ENCODE results near the gene NRAP. TPM values are rescaled to one million over a fixed set of nuclear protein-coding genes. Genes with fewer than 3 reads are reported as not detected.

NRAP gene
- under 1 TPM; 0.02 to 0.04 TPM for polyA plus RNA-seq

DNA sequence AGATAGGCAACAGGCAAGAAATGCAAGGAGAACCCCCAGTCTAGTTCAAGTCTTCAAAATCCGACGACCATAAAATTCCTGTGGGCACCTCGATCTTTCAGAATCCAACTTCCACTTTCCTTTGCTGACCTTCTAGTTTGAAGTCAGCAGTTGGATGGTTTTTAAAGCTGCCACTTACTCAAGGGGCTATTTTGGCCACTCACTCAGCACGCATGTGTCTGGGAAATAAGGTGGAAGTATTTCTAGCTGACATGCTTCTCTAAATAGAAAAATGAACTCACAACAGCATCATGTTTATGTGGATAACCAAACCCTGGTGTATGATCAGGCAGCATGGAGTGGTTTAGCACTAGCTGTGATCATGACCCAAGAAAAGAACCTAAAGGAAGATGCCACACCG lies at the start of gene NRAP:
TSS of gene NRAP (minus strand) at position 134 of the 400 bp plus-strand sequence. CDS start 159 bp downstream, outside the sequence.
- no peaks in the 10 kb centered on the region for H3K9me3 ChIP-seq (ENCODE audit: control insufficient read depth in 2 of 2, insufficient read depth in 1 of 2, low read depth in 1 of 2, low read length in 1 of 2)
- no peak within 1 kb of the TSS for H3K4me3 ChIP-seq (ENCODE audit: low read depth in 1 of 2, low read length in 2 of 2)
- H3K27ac ChIP-seq (ENCODE audit: low read depth in 2 of 2, low read length in 1 of 2) = no peak within 1 kb of the TSS
- H3K36me3 ChIP-seq (ENCODE audit: control insufficient read depth in 2 of 2, insufficient read depth in 2 of 2, low read length in 1 of 2) = no peaks in the 10 kb centered on the region
- WGBS, 2 donors = 89% methylated on average over 5 of the region's 5 CpGs
- H3K4me1 ChIP-seq (ENCODE audit: control insufficient read depth in 2 of 2, insufficient read depth in 2 of 2, low read length in 1 of 2) = peaks cover 0 to 3% of the 10 kb centered on the region in 2 donors
- no peaks in the 10 kb centered on the region for H3K27me3 ChIP-seq (ENCODE audit: control insufficient read depth in 1 of 2, insufficient read depth in 2 of 2, low read length in 2 of 2)

DNA sequence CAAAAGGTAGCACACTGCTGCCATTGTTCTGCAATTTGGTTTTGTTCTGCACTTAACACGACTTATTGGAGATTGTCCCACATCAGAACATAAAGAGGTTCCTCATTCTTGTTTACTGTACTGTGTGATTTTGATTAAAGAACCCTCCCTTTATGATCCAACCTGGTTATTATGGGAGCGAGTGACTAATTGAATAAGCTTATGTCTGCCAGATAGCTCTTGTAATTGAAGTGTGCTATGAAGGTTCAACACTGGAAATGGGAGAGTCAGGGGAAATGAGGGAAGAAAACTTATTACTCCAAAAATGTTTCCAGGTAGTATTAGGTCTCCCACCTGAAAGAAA lies 49.8 kb upstream of the NRAP start:
- Histone ChIP-seq H3K4me1 (ENCODE audit: control insufficient read depth in 2 of 2, insufficient read depth in 2 of 2, low read length in 1 of 2) (no peaks in the 10 kb centered on the region), H3K9me3 (ENCODE audit: control insufficient read depth in 2 of 2, insufficient read depth in 1 of 2, low read depth in 1 of 2, low read length in 1 of 2) (no peaks in the 10 kb centered on the region), H3K36me3 (ENCODE audit: control insufficient read depth in 2 of 2, insufficient read depth in 2 of 2, low read length in 1 of 2) (no peaks in the 10 kb centered on the region), H3K4me3 (ENCODE audit: low read depth in 1 of 2, low read length in 2 of 2) (no peak overlapping the region), H3K27ac (ENCODE audit: low read depth in 2 of 2, low read length in 1 of 2) (no peak overlapping the region), H3K27me3 (ENCODE audit: control insufficient read depth in 1 of 2, insufficient read depth in 2 of 2, low read length in 2 of 2) (no peaks in the 10 kb centered on the region)
- WGBS, 2 donors = 52 to 53% methylated on average over 2 of the region's 2 CpGs

GRCh38 chr10:113712755-113713639 lies 49.2 kb upstream of the NRAP start:
- Histone ChIP-seq H3K9me3 (ENCODE audit: control insufficient read depth in 2 of 2, insufficient read depth in 1 of 2, low read depth in 1 of 2, low read length in 1 of 2) (no peaks in the 10 kb centered on the region), H3K36me3 (ENCODE audit: control insufficient read depth in 2 of 2, insufficient read depth in 2 of 2, low read length in 1 of 2) (no peaks in the 10 kb centered on the region), H3K4me1 (ENCODE audit: control insufficient read depth in 2 of 2, insufficient read depth in 2 of 2, low read length in 1 of 2) (no peaks in the 10 kb centered on the region), H3K27me3 (ENCODE audit: control insufficient read depth in 1 of 2, insufficient read depth in 2 of 2, low read length in 2 of 2) (no peaks in the 10 kb centered on the region), H3K27ac (ENCODE audit: low read depth in 2 of 2, low read length in 1 of 2) (no peak overlapping the region), H3K4me3 (ENCODE audit: low read depth in 1 of 2, low read length in 2 of 2) (no peak overlapping the region)
- WGBS, 2 donors = 71 to 87% methylated on average over 8 of the region's 8 CpGs

DNA sequence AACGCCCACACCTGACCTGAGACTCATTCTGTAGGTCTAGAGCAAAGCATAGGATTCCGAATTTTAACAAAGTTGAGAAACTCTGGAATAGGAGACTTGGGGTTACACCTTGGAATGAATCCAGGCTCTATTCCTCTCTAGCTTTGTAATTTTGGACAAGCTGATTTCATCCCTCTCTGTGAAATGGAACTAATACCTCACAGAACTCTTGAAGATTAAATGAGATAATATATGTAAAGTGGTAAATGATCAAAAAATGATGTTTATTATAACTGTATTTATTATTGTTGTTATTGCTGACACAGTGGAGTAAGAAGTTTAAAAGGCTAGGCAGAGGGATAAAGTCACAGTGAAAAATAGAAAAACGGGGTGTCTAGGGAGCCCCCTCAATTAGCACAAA lies 48.2 kb upstream of the NRAP start:
- WGBS, 2 donors = 85 to 89% methylated on average over 3 of the region's 3 CpGs
- H3K27ac ChIP-seq (ENCODE audit: low read depth in 2 of 2, low read length in 1 of 2) = no peak overlapping the region
- H3K27me3 ChIP-seq (ENCODE audit: control insufficient read depth in 1 of 2, insufficient read depth in 2 of 2, low read length in 2 of 2) = no peaks in the 10 kb centered on the region
- H3K9me3 ChIP-seq (ENCODE audit: control insufficient read depth in 2 of 2, insufficient read depth in 1 of 2, low read depth in 1 of 2, low read length in 1 of 2) = no peaks in the 10 kb centered on the region
- H3K4me3 ChIP-seq (ENCODE audit: low read depth in 1 of 2, low read length in 2 of 2) = no peak overlapping the region
- H3K4me1 ChIP-seq (ENCODE audit: control insufficient read depth in 2 of 2, insufficient read depth in 2 of 2, low read length in 1 of 2) = no peaks in the 10 kb centered on the region
- no peaks in the 10 kb centered on the region for H3K36me3 ChIP-seq (ENCODE audit: control insufficient read depth in 2 of 2, insufficient read depth in 2 of 2, low read length in 1 of 2)

- Histone ChIP-seq H3K27ac (ENCODE audit: low read depth in 2 of 2, low read length in 1 of 2) (no peak overlapping the region), H3K4me1 (ENCODE audit: control insufficient read depth in 2 of 2, insufficient read depth in 2 of 2, low read length in 1 of 2) (no peaks in the 10 kb centered on the region), H3K36me3 (ENCODE audit: control insufficient read depth in 2 of 2, insufficient read depth in 2 of 2, low read length in 1 of 2) (no peaks in the 10 kb centered on the region), H3K9me3 (ENCODE audit: control insufficient read depth in 2 of 2, insufficient read depth in 1 of 2, low read depth in 1 of 2, low read length in 1 of 2) (no peaks in the 10 kb centered on the region), H3K27me3 (ENCODE audit: control insufficient read depth in 1 of 2, insufficient read depth in 2 of 2, low read length in 2 of 2) (no peaks in the 10 kb centered on the region), H3K4me3 (ENCODE audit: low read depth in 1 of 2, low read length in 2 of 2) (no peak overlapping the region)
- 45 to 49% methylated on average over 2 of the region's 2 CpGs for WGBS, 2 donors
These were observed 47.3 kb upstream of the NRAP start for GRCh38 chr10:113711142-113711541.

DNA sequence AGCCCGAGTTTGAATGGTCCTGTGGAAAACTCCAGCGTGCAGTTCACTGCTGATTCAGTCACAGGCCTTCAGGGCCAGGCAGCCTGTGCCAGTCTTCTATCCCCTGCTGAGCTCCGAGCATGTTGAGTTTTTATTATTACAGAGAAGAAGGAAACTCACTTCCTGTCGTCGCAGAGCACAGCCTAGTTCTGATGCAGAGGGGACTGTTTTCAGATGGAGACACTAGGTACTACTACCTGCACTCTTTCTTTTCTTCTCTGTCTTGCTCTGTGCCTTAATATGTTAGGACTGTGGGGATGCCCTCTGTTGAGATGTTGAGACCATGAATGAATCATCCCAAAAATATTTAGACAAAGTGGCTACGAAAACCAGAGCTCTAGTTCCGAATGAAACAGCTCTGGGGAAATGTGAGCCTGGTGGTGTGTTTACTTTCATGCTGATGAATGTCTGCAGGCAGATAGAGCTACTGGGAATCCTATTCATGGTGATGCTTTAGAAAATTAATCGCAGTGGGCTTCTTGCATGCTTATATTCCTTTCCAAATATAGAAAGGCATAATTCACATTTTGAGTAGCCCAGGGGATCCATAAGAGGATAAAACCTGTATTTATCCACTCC lies 45.5 kb upstream of the NRAP start:
- Histone ChIP-seq H3K27me3 (ENCODE audit: control insufficient read depth in 1 of 2, insufficient read depth in 2 of 2, low read length in 2 of 2) (no peaks in the 10 kb centered on the region), H3K4me3 (ENCODE audit: low read depth in 1 of 2, low read length in 2 of 2) (no peak overlapping the region), H3K27ac (ENCODE audit: low read depth in 2 of 2, low read length in 1 of 2) (no peak overlapping the region), H3K9me3 (ENCODE audit: control insufficient read depth in 2 of 2, insufficient read depth in 1 of 2, low read depth in 1 of 2, low read length in 1 of 2) (no peaks in the 10 kb centered on the region), H3K4me1 (ENCODE audit: control insufficient read depth in 2 of 2, insufficient read depth in 2 of 2, low read length in 1 of 2) (peaks cover 0 to 3% of the 10 kb centered on the region in 2 donors), H3K36me3 (ENCODE audit: control insufficient read depth in 2 of 2, insufficient read depth in 2 of 2, low read length in 1 of 2) (no peaks in the 10 kb centered on the region)
- WGBS, 2 donors = 51 to 61% methylated on average over 8 of the region's 8 CpGs

DNA sequence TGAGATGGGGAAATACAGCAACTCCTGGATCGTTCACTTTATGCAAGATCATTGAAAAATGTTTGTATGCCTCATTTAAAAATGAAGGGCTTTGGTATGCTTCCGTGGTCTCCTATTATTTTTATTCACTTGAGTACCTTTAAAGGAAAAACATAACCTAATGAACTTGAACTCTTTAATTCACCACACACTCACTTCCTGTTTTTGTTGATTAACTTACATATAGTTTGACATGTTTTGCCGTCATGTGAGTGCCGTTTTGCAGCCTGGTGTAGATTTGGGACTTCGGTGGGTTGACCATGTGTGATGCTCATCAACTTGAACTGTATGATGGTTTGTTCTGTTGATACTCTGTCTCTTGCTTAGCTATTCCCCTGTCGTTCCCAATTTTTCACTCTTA lies 44.8 kb upstream of the NRAP start:
- Histone ChIP-seq H3K36me3 (ENCODE audit: control insufficient read depth in 2 of 2, insufficient read depth in 2 of 2, low read length in 1 of 2) (no peaks in the 10 kb centered on the region), H3K9me3 (ENCODE audit: control insufficient read depth in 2 of 2, insufficient read depth in 1 of 2, low read depth in 1 of 2, low read length in 1 of 2) (no peaks in the 10 kb centered on the region), H3K4me3 (ENCODE audit: low read depth in 1 of 2, low read length in 2 of 2) (no peak overlapping the region), H3K27ac (ENCODE audit: low read depth in 2 of 2, low read length in 1 of 2) (no peak overlapping the region), H3K27me3 (ENCODE audit: control insufficient read depth in 1 of 2, insufficient read depth in 2 of 2, low read length in 2 of 2) (no peaks in the 10 kb centered on the region), H3K4me1 (ENCODE audit: control insufficient read depth in 2 of 2, insufficient read depth in 2 of 2, low read length in 1 of 2) (peaks cover 0 to 3% of the 10 kb centered on the region in 2 donors)
- WGBS, 2 donors = 89 to 93% methylated on average over 6 of the region's 6 CpGs

- WGBS, 2 donors = 65 to 76% methylated on average over 5 of the region's 5 CpGs
- H3K27me3 ChIP-seq (ENCODE audit: control insufficient read depth in 1 of 2, insufficient read depth in 2 of 2, low read length in 2 of 2) = no peaks in the 10 kb centered on the region
- no peaks in the 10 kb centered on the region for H3K9me3 ChIP-seq (ENCODE audit: control insufficient read depth in 2 of 2, insufficient read depth in 1 of 2, low read depth in 1 of 2, low read length in 1 of 2)
- no peaks in the 10 kb centered on the region for H3K36me3 ChIP-seq (ENCODE audit: control insufficient read depth in 2 of 2, insufficient read depth in 2 of 2, low read length in 1 of 2)
- peaks cover 0 to 3% of the 10 kb centered on the region in 2 donors for H3K4me1 ChIP-seq (ENCODE audit: control insufficient read depth in 2 of 2, insufficient read depth in 2 of 2, low read length in 1 of 2)
- H3K27ac ChIP-seq (ENCODE audit: low read depth in 2 of 2, low read length in 1 of 2) = no peak overlapping the region
- H3K4me3 ChIP-seq (ENCODE audit: low read depth in 1 of 2, low read length in 2 of 2) = no peak overlapping the region
These were observed 42.8 kb upstream of the NRAP start for GRCh38 chr10:113706623-113707022.

DNA sequence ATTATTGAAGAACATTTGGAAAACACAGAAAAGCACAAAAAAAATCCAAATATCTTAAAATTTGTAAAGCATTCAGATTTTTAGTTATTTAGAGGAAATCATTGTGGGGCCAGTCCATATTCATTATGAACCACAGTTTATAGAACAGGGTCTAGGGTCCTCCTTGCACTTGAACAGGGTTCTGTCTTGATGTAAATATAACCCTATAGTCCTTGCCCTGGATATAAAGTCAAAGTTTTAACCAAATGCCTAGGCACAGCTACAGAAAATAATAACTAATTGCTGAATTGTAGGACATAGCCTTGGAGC lies 41.5 kb upstream of the NRAP start:
- H3K4me3 ChIP-seq (ENCODE audit: low read depth in 1 of 2, low read length in 2 of 2) = no peak overlapping the region
- H3K4me1 ChIP-seq (ENCODE audit: control insufficient read depth in 2 of 2, insufficient read depth in 2 of 2, low read length in 1 of 2) = peaks cover 0 to 3% of the 10 kb centered on the region in 2 donors
- no peak overlapping the region for H3K27ac ChIP-seq (ENCODE audit: low read depth in 2 of 2, low read length in 1 of 2)
- H3K36me3 ChIP-seq (ENCODE audit: control insufficient read depth in 2 of 2, insufficient read depth in 2 of 2, low read length in 1 of 2) = no peaks in the 10 kb centered on the region
- H3K9me3 ChIP-seq (ENCODE audit: control insufficient read depth in 2 of 2, insufficient read depth in 1 of 2, low read depth in 1 of 2, low read length in 1 of 2) = no peaks in the 10 kb centered on the region
- H3K27me3 ChIP-seq (ENCODE audit: control insufficient read depth in 1 of 2, insufficient read depth in 2 of 2, low read length in 2 of 2) = no peaks in the 10 kb centered on the region

Data from esophagus (tissue), 2 donors.